ENCODE measurements around the gene ANGPTL1. TPM values are rescaled to one million over a fixed set of nuclear protein-coding genes. Genes with fewer than 3 reads are reported as not detected.

Gene ANGPTL1
- total and polyA plus RNA-seq, 2 of the 8 experiments (the other 6 are each of a cell fraction or from before 2014, with no cell fraction given), result not detected

- H3K79me1 ChIP-seq (ENCODE audit: low read depth, low read length), result no peaks in the 10 kb centered on the region
- H4K20me1 ChIP-seq (replicated peaks in 1 of 2; ENCODE audit: control insufficient read depth in 1 of 2, insufficient read depth in 2 of 2, low read length in 2 of 2), result no peaks in the 10 kb centered on the region
- no peak overlapping the region for H2AFZ ChIP-seq (ENCODE audit: low read length)
- no peak overlapping the region for H2BK120ac ChIP-seq (replicated peaks; ENCODE audit: low read depth, low read length)
- H2BK12ac ChIP-seq (ENCODE audit: low read depth, low read length), result no peak overlapping the region
- DNase-seq (ENCODE audit: low read depth in 1 of 2, low spot score in 2 of 2) (no peak), FAIRE-seq (no peak)
- no peak overlapping the region for H3K14ac ChIP-seq (ENCODE audit: insufficient read length)
- no peak overlapping the region for H3K18ac ChIP-seq (ENCODE audit: extremely low read depth, low read length)
- no peaks in the 10 kb centered on the region; a peak in 1 of 8 replicates for H3K36me3 ChIP-seq (ENCODE audit: control insufficient read depth in 2 of 4, insufficient read depth in 4 of 4, low read length in 3 of 4)
- no peak overlapping the region for H3K4me3 ChIP-seq (ENCODE audit: extremely low read depth in 1 of 4, insufficient read depth in 2 of 4, low read depth in 3 of 4, low read length in 4 of 4)
- no peak overlapping the region for H4K8ac ChIP-seq (ENCODE audit: extremely low read depth, insufficient read depth, low read length)
- ChIA-PET POLR2A (ENCODE audit: partially characterized antibody) (no interaction called here), CTCF (ENCODE audit: partially characterized antibody) (interaction anchor here (1.5 kb wide), 1 partner anchor 156 kb away, joined by 4 read pairs; no protein-coding TSS in a partner anchor)
- no peak overlapping the region for H4K5ac ChIP-seq (ENCODE audit: insufficient read length, low read depth, low read length)
- no peaks in the 10 kb centered on the region for H3K79me2 ChIP-seq (ENCODE audit: control insufficient read depth in 1 of 2, insufficient read depth in 2 of 2, low read length in 2 of 2)
- no peaks in the 10 kb centered on the region for H3K27me3 ChIP-seq (replicated peaks in 1 of 4; ENCODE audit: control insufficient read depth in 3 of 4, extremely low read depth in 1 of 4, insufficient read depth in 3 of 4, low read length in 3 of 4)
- no peak overlapping the region for H2BK20ac ChIP-seq (ENCODE audit: low read length)
- H3K4ac ChIP-seq (replicated peaks; ENCODE audit: insufficient read length, low read depth, low read length), result no peak overlapping the region
- H3K23ac ChIP-seq (ENCODE audit: insufficient read length), result no peak overlapping the region
- no peak overlapping the region for H2BK15ac ChIP-seq (ENCODE audit: low read length)
- no peak overlapping the region for H2AK5ac ChIP-seq (ENCODE audit: low read depth, low read length)
- H3K56ac ChIP-seq (replicated peaks; ENCODE audit: insufficient read length, low read depth, low read length), result no peak overlapping the region
- H3K4me2 ChIP-seq (ENCODE audit: insufficient read depth in 1 of 2, low read depth in 2 of 2, low read length in 2 of 2), result no peak overlapping the region
- H3K4me1 ChIP-seq (replicated peaks in 1 of 4; ENCODE audit: control insufficient read depth in 3 of 4, insufficient read depth in 4 of 4, low read length in 3 of 4), result no peaks in the 10 kb centered on the region
- no peak overlapping the region for H4K91ac ChIP-seq (replicated peaks; ENCODE audit: insufficient read length, low read length)
- H3K9me3 ChIP-seq (ENCODE audit: insufficient read depth in 2 of 2, low read depth in 1 of 2, low read length in 1 of 2), result no peaks in the 10 kb centered on the region
- TF ChIP-seq GTF2F1 (IDR thresholded peaks at IDR 0.05; ENCODE audit: borderline replicate concordance, low read depth, low read length), result no peak
- no peak for TF ChIP-seq POU5F1 (IDR thresholded peaks at IDR 0.05; ENCODE audit: low read depth, low read length)
- no peak for TF ChIP-seq BACH1 (IDR thresholded peaks at IDR 0.05; ENCODE audit: low read length)
- TF ChIP-seq FOSL1 (IDR thresholded peaks at IDR 0.05; ENCODE audit: insufficient read depth, low read depth, low read length), result no peak
- no peak for TF ChIP-seq HDAC6 (IDR thresholded peaks at IDR 0.05; ENCODE audit: low read depth, low read length)
- no peak for TF ChIP-seq NRF1 (IDR thresholded peaks at IDR 0.05; ENCODE audit: low read depth, low read length)
- no peak for TF ChIP-seq JUN (IDR thresholded peaks at IDR 0.05; ENCODE audit: low read depth, low read length)
- no peak for TF ChIP-seq EGR1 (IDR thresholded peaks at IDR 0.05; ENCODE audit: borderline replicate concordance, low read depth, low read length)
- no peak for TF ChIP-seq GABPA (IDR thresholded peaks at IDR 0.05; ENCODE audit: borderline replicate concordance, insufficient read depth, low read length)
- TF ChIP-seq PHF8 (conservative IDR thresholded peaks at IDR 0.05; ENCODE audit: low read depth, low read length), result no peak
- TF ChIP-seq BRCA1 (IDR thresholded peaks at IDR 0.05; ENCODE audit: low read depth, low read length), result no peak
- TF ChIP-seq TBP (IDR thresholded peaks at IDR 0.05; ENCODE audit: low read depth, low read length), result no peak
- H3K23me2 ChIP-seq (ENCODE audit: low read depth, low read length), result no peaks in the 10 kb centered on the region
- H3K27ac ChIP-seq (ENCODE audit: low read depth, low read length), result no peak overlapping the region
- H2BK5ac ChIP-seq (ENCODE audit: low read depth, low read length), result no peak overlapping the region
- no peak overlapping the region for H3K9ac ChIP-seq (replicated peaks in 1 of 4; ENCODE audit: extremely low read depth in 1 of 4, low read depth in 3 of 4, low read length in 3 of 4)
These were observed 24.6 kb downstream of the ANGPTL1 start for GRCh38 chr1:178846306-178846705.

Data from H1 (cell line).